ENCODE measurements around the gene SERPINA3. TPM values are rescaled to one million over a fixed set of nuclear protein-coding genes. Genes with fewer than 3 reads are reported as not detected.

SERPINA3 gene
- total RNA-seq, 1 donor from 2014 or later: not detected

- no peak overlapping the region for H3K4me3 Mint-ChIP-seq
- H3K9me3 Mint-ChIP-seq: no peaks in the 10 kb centered on the region
- no peaks in the 10 kb centered on the region for H3K36me3 Mint-ChIP-seq (ENCODE audit: low read depth)
- no peaks in the 10 kb centered on the region for H3K4me1 Mint-ChIP-seq
- DNase-seq: no peak
- H3K27ac Mint-ChIP-seq: no peak overlapping the region
- intact Hi-C loops (cut with micrococcal nuclease): no loop called here
- no peaks in the 10 kb centered on the region for H3K27me3 Mint-ChIP-seq
Measured at GRCh38 chr14:94640721-94641631, 28.8 kb downstream of the SERPINA3 start.

GRCh38 chr14:94641632-94641955, 29.4 kb downstream of the SERPINA3 start:
- intact Hi-C loops (cut with micrococcal nuclease): no loop called here
- H3K4me1 Mint-ChIP-seq: no peaks in the 10 kb centered on the region
- no peak for DNase-seq
- no peaks in the 10 kb centered on the region for H3K36me3 Mint-ChIP-seq (ENCODE audit: low read depth)
- H3K27me3 Mint-ChIP-seq: no peaks in the 10 kb centered on the region
- H3K27ac Mint-ChIP-seq: no peak overlapping the region
- H3K9me3 Mint-ChIP-seq: no peaks in the 10 kb centered on the region
- no peak overlapping the region for H3K4me3 Mint-ChIP-seq

GRCh38 chr14:94643316-94644101, 31.3 kb downstream of the SERPINA3 start:
- intact Hi-C loops (cut with micrococcal nuclease): no loop called here
- Mint-ChIP-seq H3K36me3 (ENCODE audit: low read depth) (no peaks in the 10 kb centered on the region), H3K4me1 (no peaks in the 10 kb centered on the region), H3K27ac (no peak overlapping the region), H3K9me3 (no peaks in the 10 kb centered on the region), H3K4me3 (no peak overlapping the region), H3K27me3 (no peaks in the 10 kb centered on the region)
- no peak for DNase-seq

GRCh38 chr14:94644102-94644535, 31.9 kb downstream of the SERPINA3 start:
- intact Hi-C loops (cut with micrococcal nuclease): no loop called here
- DNase-seq: no peak
- no peaks in the 10 kb centered on the region for H3K4me1 Mint-ChIP-seq
- no peaks in the 10 kb centered on the region for H3K9me3 Mint-ChIP-seq
- H3K36me3 Mint-ChIP-seq (ENCODE audit: low read depth): no peaks in the 10 kb centered on the region
- H3K27me3 Mint-ChIP-seq: no peaks in the 10 kb centered on the region
- peak overlapping the region; percentile 35 for H3K27ac Mint-ChIP-seq
- no peak overlapping the region for H3K4me3 Mint-ChIP-seq

GRCh38 chr14:94646066-94646465, 33.9 kb downstream of the SERPINA3 start:
- H3K36me3 Mint-ChIP-seq (ENCODE audit: low read depth): no peaks in the 10 kb centered on the region
- intact Hi-C loops (cut with micrococcal nuclease): no loop called here
- no peaks in the 10 kb centered on the region for H3K4me1 Mint-ChIP-seq
- no peaks in the 10 kb centered on the region for H3K27me3 Mint-ChIP-seq
- no peak for DNase-seq
- H3K27ac Mint-ChIP-seq: no peak overlapping the region
- no peak overlapping the region for H3K4me3 Mint-ChIP-seq
- no peaks in the 10 kb centered on the region for H3K9me3 Mint-ChIP-seq

GRCh38 chr14:94646481-94646880, 34.3 kb downstream of the SERPINA3 start:
- Mint-ChIP-seq H3K36me3 (ENCODE audit: low read depth) (no peaks in the 10 kb centered on the region), H3K27ac (no peak overlapping the region), H3K4me3 (no peak overlapping the region), H3K4me1 (no peaks in the 10 kb centered on the region), H3K9me3 (no peaks in the 10 kb centered on the region), H3K27me3 (no peaks in the 10 kb centered on the region)
- intact Hi-C loops (cut with micrococcal nuclease): no loop called here
- DNase-seq: no peak

- Mint-ChIP-seq H3K27me3 (no peaks in the 10 kb centered on the region), H3K4me3 (no peak overlapping the region), H3K27ac (no peak overlapping the region), H3K36me3 (ENCODE audit: low read depth) (no peaks in the 10 kb centered on the region), H3K4me1 (no peaks in the 10 kb centered on the region), H3K9me3 (no peaks in the 10 kb centered on the region)
- intact Hi-C loops (cut with micrococcal nuclease): no loop called here
- DNase-seq: no peak
Measured at GRCh38 chr14:94648801-94649200, 36.6 kb downstream of the SERPINA3 start.

- DNase-seq: no peak
- no peaks in the 10 kb centered on the region for H3K9me3 Mint-ChIP-seq
- intact Hi-C loops (cut with micrococcal nuclease): no loop called here
- no peak overlapping the region for H3K4me3 Mint-ChIP-seq
- no peaks in the 10 kb centered on the region for H3K4me1 Mint-ChIP-seq
- no peaks in the 10 kb centered on the region for H3K36me3 Mint-ChIP-seq (ENCODE audit: low read depth)
- H3K27ac Mint-ChIP-seq: no peak overlapping the region
- no peaks in the 10 kb centered on the region for H3K27me3 Mint-ChIP-seq
Measured at GRCh38 chr14:94649543-94650443, 37.6 kb downstream of the SERPINA3 start.

- Mint-ChIP-seq H3K36me3 (ENCODE audit: low read depth) (no peaks in the 10 kb centered on the region), H3K27ac (no peak overlapping the region), H3K4me1 (no peaks in the 10 kb centered on the region), H3K9me3 (no peaks in the 10 kb centered on the region), H3K4me3 (no peak overlapping the region), H3K27me3 (no peaks in the 10 kb centered on the region)
- no peak for DNase-seq
- intact Hi-C loops (cut with micrococcal nuclease): no loop called here
Measured at GRCh38 chr14:94650444-94650775, 38.2 kb downstream of the SERPINA3 start.

- Mint-ChIP-seq H3K27me3 (no peaks in the 10 kb centered on the region), H3K36me3 (ENCODE audit: low read depth) (no peaks in the 10 kb centered on the region), H3K4me1 (no peaks in the 10 kb centered on the region), H3K4me3 (no peak overlapping the region), H3K9me3 (no peaks in the 10 kb centered on the region), H3K27ac (no peak overlapping the region)
- no peak for DNase-seq
- intact Hi-C loops (cut with micrococcal nuclease): no loop called here
Measured at GRCh38 chr14:94650806-94651805, 38.9 kb downstream of the SERPINA3 start.

GRCh38 chr14:94653321-94653720, 41.1 kb downstream of the SERPINA3 start:
- H3K4me3 Mint-ChIP-seq: no peak overlapping the region
- H3K9me3 Mint-ChIP-seq: no peaks in the 10 kb centered on the region
- H3K4me1 Mint-ChIP-seq: no peaks in the 10 kb centered on the region
- intact Hi-C loops (cut with micrococcal nuclease): no loop called here
- no peak overlapping the region for H3K27ac Mint-ChIP-seq
- H3K27me3 Mint-ChIP-seq: no peaks in the 10 kb centered on the region
- DNase-seq: no peak
- H3K36me3 Mint-ChIP-seq (ENCODE audit: low read depth): no peaks in the 10 kb centered on the region

GRCh38 chr14:94654071-94654861, 42.1 kb downstream of the SERPINA3 start:
- H3K9me3 Mint-ChIP-seq: no peaks in the 10 kb centered on the region
- H3K27ac Mint-ChIP-seq: no peak overlapping the region
- no peaks in the 10 kb centered on the region for H3K36me3 Mint-ChIP-seq (ENCODE audit: low read depth)
- no peak overlapping the region for H3K4me3 Mint-ChIP-seq
- intact Hi-C loops (cut with micrococcal nuclease): no loop called here
- no peaks in the 10 kb centered on the region for H3K27me3 Mint-ChIP-seq
- no peak for DNase-seq
- H3K4me1 Mint-ChIP-seq: no peaks in the 10 kb centered on the region
